ENCODE measurements around the gene CCNL2.

- TF ChIP-seq CTCF (IDR thresholded peaks at IDR 0.05): no peak
- no peak for TF ChIP-seq POLR2A (IDR thresholded peaks at IDR 0.05)
These were observed 52.0 kb downstream of the CCNL2 start for GRCh38 chr1:1347026-1347595.

Data from upper lobe of left lung (tissue), 4 donors.